ENCODE results near the gene ST3GAL2. TPM values are rescaled to one million over a fixed set of nuclear protein-coding genes. Genes with fewer than 3 reads are reported as not detected.

The ST3GAL2 gene
- total RNA-seq, 1 experiment from 2014 or later, result 45.9 TPM

GRCh38 chr16:70418274-70418992 lies 20.5 kb downstream of the ST3GAL2 start:
- H3K4me3 Mint-ChIP-seq, result no peak overlapping the region
- H3K14ac ChIP-seq (ENCODE audit: insufficient read depth, low read length), result no peak overlapping the region; the same call in 1 of the 2 replicates
- H2AK5ac ChIP-seq (ENCODE audit: insufficient read length, low read length), result no peak overlapping the region
- H3K79me2 ChIP-seq (ENCODE audit: insufficient read depth, low read length), result no peaks in the 10 kb centered on the region; the same call in 1 of the 2 replicates
- H3K23me2 ChIP-seq (ENCODE audit: insufficient read length, low read depth, low read length, poor library complexity, severe bottlenecking), result no peaks in the 10 kb centered on the region
- no peak overlapping the region for H3K23ac ChIP-seq (ENCODE audit: insufficient read length, low read depth, low read length)
- H2BK5ac ChIP-seq (ENCODE audit: insufficient read length, low read length), result no peak overlapping the region
- H2AFZ ChIP-seq (ENCODE audit: low read length), result no peak overlapping the region
- DNase-seq, result peak; percentile 59
- H3K9ac ChIP-seq (ENCODE audit: extremely low read depth, insufficient read length, low read length), result no peak overlapping the region
- peaks cover 21% of the 10 kb centered on the region; the same call in 1 of the 2 replicates for H3K4me1 ChIP-seq (ENCODE audit: insufficient read depth, low read length)
- peaks cover 0 to 14% (median 0%) of the 10 kb centered on the region in 3 experiments; a peak in 4 of 7 replicates for H3K36me3 Mint-ChIP-seq (ENCODE audit: insufficient read depth in 1 of 3, low read depth in 3 of 3)
- no peak overlapping the region for H4K91ac ChIP-seq (ENCODE audit: insufficient read length, low read depth, low read length)
- peaks cover 2% of the 10 kb centered on the region for H3K79me1 ChIP-seq (ENCODE audit: insufficient read depth, low read depth, low read length, poor library complexity, severe bottlenecking)
- H3K56ac ChIP-seq (ENCODE audit: insufficient read length, low read depth, low read length), result no peak overlapping the region
- no peak for TF ChIP-seq CTCF (conservative IDR thresholded peaks at IDR 0.05)
- no peak overlapping the region for H2BK20ac ChIP-seq (ENCODE audit: low read depth, low read length, poor library complexity, severe bottlenecking)
- H2BK12ac ChIP-seq (ENCODE audit: insufficient read length, low read depth, low read length), result no peak overlapping the region
- no peak overlapping the region for H4K5ac ChIP-seq (ENCODE audit: insufficient read length, low read depth, low read length)
- peak overlapping the region; percentile 67 to 88 (median 79); a peak in 5 of 7 replicates for H3K27ac Mint-ChIP-seq
- no CpG with 5 or more reads among the region's 13 CpGs for WGBS (ENCODE audit: extremely low coverage, insufficient read length, low lambda C conversion rate)
- H3K27me3 ChIP-seq (ENCODE audit: insufficient read depth, low read length), result no peaks in the 10 kb centered on the region
- no peak overlapping the region for H3K27ac ChIP-seq (ENCODE audit: insufficient read length, low read depth, low read length)
- no peak overlapping the region for H3K4ac ChIP-seq (ENCODE audit: low read depth, low read length)
- H3T11ph ChIP-seq (ENCODE audit: low read length), result no peak overlapping the region
- H3K9me3 ChIP-seq (ENCODE audit: control insufficient read depth, low read depth, low read length), result no peaks in the 10 kb centered on the region
- H3K18ac ChIP-seq (ENCODE audit: insufficient read length, low read depth, low read length), result no peak overlapping the region
- peaks cover 61 to 66% of the 10 kb centered on the region in 2 experiments for H3K4me1 Mint-ChIP-seq
- H2BK15ac ChIP-seq (ENCODE audit: low read depth, low read length), result no peak overlapping the region
- no peaks in the 10 kb centered on the region for H4K20me1 ChIP-seq (ENCODE audit: control insufficient read depth, insufficient read depth, insufficient read length)
- H3K4me2 ChIP-seq (ENCODE audit: insufficient read depth, insufficient read length, low read length), result no peak overlapping the region
- H3K27me3 Mint-ChIP-seq (ENCODE audit: low read depth), result no peaks in the 10 kb centered on the region
- H2BK120ac ChIP-seq (ENCODE audit: low read depth, low read length, poor library complexity, severe bottlenecking), result no peak overlapping the region
- H3K9me3 Mint-ChIP-seq, result no peaks in the 10 kb centered on the region
- no peak overlapping the region for H4K8ac ChIP-seq (replicated peaks; ENCODE audit: insufficient read length, low read depth, low read length)
